BLaER1 (cell line): ENCODE measurements around the gene CDH15.
"Not testable (repeated sequence)": the region's sequence is repeated elsewhere in the genome, so short reads cannot be mapped to it uniquely, and the experiment has no call there.

ENCODE experiments used
- H3K27ac ChIP-seq: shearing (Covaris generic); formaldehyde crosslinking; 2 replicates; pipeline ENCODE4 v1.8.1; 2022
- H3K27me3 ChIP-seq: shearing (Covaris generic); formaldehyde crosslinking; 2 replicates; pipeline ENCODE4 v1.8.1; 2022
- H3K36me3 ChIP-seq: shearing (Covaris generic); formaldehyde crosslinking; 2 replicates; pipeline ENCODE4 v1.8.1; 2022
- H3K4me1 ChIP-seq: shearing (Covaris generic); formaldehyde crosslinking; 2 replicates; pipeline ENCODE4 v1.8.1; 2022
- H3K4me2 ChIP-seq: shearing (Covaris generic); formaldehyde crosslinking; 2 replicates; pipeline ENCODE4 v1.8.1; 2022
- H3K4me3 ChIP-seq: shearing (Covaris generic); formaldehyde crosslinking; 2 replicates; pipeline ENCODE4 v1.8.1; 2022
- H3K9ac ChIP-seq: shearing (Covaris generic); formaldehyde crosslinking; 2 replicates; pipeline ENCODE4 v1.8.1; 2022
- H3K9me3 ChIP-seq: shearing (Covaris generic); formaldehyde crosslinking; 2 replicates; pipeline ENCODE4 v1.8.1; 2022
- H4K20me1 ChIP-seq: shearing (Covaris generic); formaldehyde crosslinking; 2 replicates; pipeline ENCODE4 v1.8.1; 2022
- Cebpa-rat ChIP-seq: shearing (Covaris generic); IDR thresholded peaks from 2 replicates; pipeline ENCODE4 v1.8.1; 2022

The CDH15 gene

GRCh38 chr16:89241187-89242007 is 69.8 kb downstream of the CDH15 start:
- H3K4me1 ChIP-seq: peaks cover 37% of the 10 kb centered on the region
- peak overlapping the region; percentile 71 for H3K4me3 ChIP-seq
- H3K9me3 ChIP-seq: no peaks in the 10 kb centered on the region
- H3K27me3 ChIP-seq: no peaks in the 10 kb centered on the region
- H3K9ac ChIP-seq: peak overlapping the region; percentile 89
- H3K4me2 ChIP-seq: peak overlapping the region; percentile 85
- no peaks in the 10 kb centered on the region for H3K36me3 ChIP-seq
- H4K20me1 ChIP-seq: no peaks in the 10 kb centered on the region
- H3K27ac ChIP-seq: peak overlapping the region; percentile 95
- no peak for TF ChIP-seq Cebpa-rat

- H4K20me1 ChIP-seq: no peaks in the 10 kb centered on the region
Measured at GRCh38 chr16:89242795-89243200, 71.2 kb downstream of the CDH15 start.

GRCh38 chr16:89243664-89244063 is 72.1 kb downstream of the CDH15 start:
- peaks cover 43% of the 10 kb centered on the region for H3K4me1 ChIP-seq
- H3K27me3 ChIP-seq: no peaks in the 10 kb centered on the region
- no peak for TF ChIP-seq Cebpa-rat
- peak overlapping the region; percentile 52; the same call in 1 of the 2 replicates for H3K4me2 ChIP-seq
- peak overlapping the region; percentile 52 for H3K27ac ChIP-seq
- peaks cover 7% of the 10 kb centered on the region for H3K9me3 ChIP-seq
- no peaks in the 10 kb centered on the region for H3K36me3 ChIP-seq
- no peak overlapping the region for H3K9ac ChIP-seq
- H3K4me3 ChIP-seq: no peak overlapping the region
- no peaks in the 10 kb centered on the region for H4K20me1 ChIP-seq

More at GRCh38 chr16:89242795-89243200, 71.2 kb downstream of the CDH15 start:
- no peak overlapping the region for H3K4me3 ChIP-seq
- H3K36me3 ChIP-seq: no peaks in the 10 kb centered on the region
- H3K27me3 ChIP-seq: no peaks in the 10 kb centered on the region
- no peak overlapping the region for H3K9ac ChIP-seq
- H3K9me3 ChIP-seq: no peaks in the 10 kb centered on the region
- TF ChIP-seq Cebpa-rat: no peak
- peak overlapping the region; percentile 52 for H3K4me2 ChIP-seq
- peaks cover 43% of the 10 kb centered on the region for H3K4me1 ChIP-seq
- H3K27ac ChIP-seq: peak overlapping the region; percentile 52; the same call in 1 of the 2 replicates

GRCh38 chr16:89244264-89244663 is 72.7 kb downstream of the CDH15 start:
- H3K9ac ChIP-seq, H3K4me3 ChIP-seq, H4K20me1 ChIP-seq, H3K4me2 ChIP-seq, H3K36me3 ChIP-seq, H3K27me3 ChIP-seq, H3K27ac ChIP-seq: not testable (repeated sequence)
- peaks cover 13% of the 10 kb centered on the region for H3K9me3 ChIP-seq
- peaks cover 43% of the 10 kb centered on the region for H3K4me1 ChIP-seq

- H3K4me3 ChIP-seq: no peak overlapping the region
- no peak for TF ChIP-seq Cebpa-rat
- no peaks in the 10 kb centered on the region for H4K20me1 ChIP-seq
- H3K27ac ChIP-seq: no peak overlapping the region
- no peaks in the 10 kb centered on the region for H3K36me3 ChIP-seq
- H3K9me3 ChIP-seq: peaks cover 18% of the 10 kb centered on the region
- no peak overlapping the region for H3K9ac ChIP-seq
- no peak overlapping the region for H3K4me2 ChIP-seq
- peaks cover 41% of the 10 kb centered on the region for H3K4me1 ChIP-seq
- H3K27me3 ChIP-seq: no peaks in the 10 kb centered on the region
Measured at GRCh38 chr16:89244754-89245153, 73.2 kb downstream of the CDH15 start.
